GM21515 (cell line): ENCODE data around the gene TCP11L2.
A peak's percentile ranks its signal among the peaks of the same experiment; 100 is the strongest.
"Not testable (repeated sequence)": the region's sequence is repeated elsewhere in the genome, so short reads cannot be mapped to it uniquely, and the experiment has no call there.

Experiments
- ATAC-seq: cut with Tn5 transposase; IDR thresholded peaks from one replicate; pipeline ENCODE4 v1.9.1; 2021; ENCODE audit not compliant: unreplicated experiment

Gene TCP11L2

GRCh38 chr12:106282457-106283097 lies 20.0 kb upstream of the TCP11L2 start:
- ATAC-seq, result peak; percentile 74

- ATAC-seq, result no peak
These were observed 18.0 kb upstream of the TCP11L2 start for GRCh38 chr12:106284358-106285105.

DNA sequence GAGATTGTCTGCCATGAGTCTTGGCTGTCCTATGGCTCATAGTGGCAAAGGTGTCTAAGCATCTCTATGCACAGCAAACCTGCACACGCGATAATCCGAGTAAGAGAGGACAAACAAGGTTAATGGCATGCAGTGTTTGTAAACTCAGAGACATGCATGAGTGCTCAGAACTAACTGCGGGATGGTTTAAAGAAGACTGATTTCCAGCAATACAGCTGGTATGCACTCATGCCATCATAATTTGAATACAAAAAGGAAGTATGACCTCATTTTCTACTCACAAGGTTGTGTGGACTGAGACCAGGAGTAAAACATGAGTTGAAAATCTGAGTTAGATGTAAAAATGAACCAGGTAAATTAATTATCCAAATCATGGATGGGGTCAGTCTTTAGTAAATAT lies 16.6 kb upstream of the TCP11L2 start:
- no peak for ATAC-seq

GRCh38 chr12:106286576-106287162 lies 15.9 kb upstream of the TCP11L2 start:
- ATAC-seq, result not testable (repeated sequence)

DNA sequence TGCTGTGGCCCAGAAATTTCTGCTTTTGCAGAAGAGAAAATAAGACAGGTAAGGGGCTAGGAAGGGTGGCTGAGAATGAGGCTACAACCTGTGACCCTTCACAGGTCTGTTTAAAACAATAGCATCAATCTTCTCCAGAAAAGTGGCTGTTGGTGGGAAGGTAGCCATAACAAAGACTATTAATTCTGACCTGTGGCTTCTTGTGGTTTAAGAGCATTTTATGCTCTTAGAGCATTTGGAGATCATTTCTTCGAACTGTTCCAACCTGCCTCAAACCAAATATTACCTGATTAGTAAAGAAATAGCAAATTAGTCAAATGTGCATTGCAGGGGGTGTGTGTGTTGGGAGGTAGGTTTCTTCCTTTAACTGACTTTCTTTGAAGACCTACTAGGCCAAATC lies 15.2 kb upstream of the TCP11L2 start:
- no peak for ATAC-seq

DNA sequence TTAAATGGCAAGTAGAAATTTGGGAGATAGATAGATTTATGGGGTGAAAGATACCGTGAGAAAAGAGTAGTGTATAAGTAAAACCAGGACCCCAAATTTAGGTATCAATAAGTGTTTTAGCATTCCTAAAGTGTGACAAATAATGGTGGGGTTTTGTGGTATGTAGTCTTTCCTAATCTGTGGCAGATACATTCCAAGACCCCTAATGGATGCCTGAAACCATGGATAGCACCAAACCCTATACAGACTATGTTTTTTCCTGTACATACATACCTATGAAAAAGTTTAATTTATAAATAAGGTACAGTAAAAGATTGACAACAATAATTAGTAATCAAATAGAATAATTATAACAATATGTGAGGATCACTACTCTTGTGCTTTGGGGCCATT lies 14.4 kb upstream of the TCP11L2 start:
- no peak for ATAC-seq

- ATAC-seq, result no peak
These were observed 13.9 kb upstream of the TCP11L2 start for GRCh38 chr12:106288494-106289195.

DNA sequence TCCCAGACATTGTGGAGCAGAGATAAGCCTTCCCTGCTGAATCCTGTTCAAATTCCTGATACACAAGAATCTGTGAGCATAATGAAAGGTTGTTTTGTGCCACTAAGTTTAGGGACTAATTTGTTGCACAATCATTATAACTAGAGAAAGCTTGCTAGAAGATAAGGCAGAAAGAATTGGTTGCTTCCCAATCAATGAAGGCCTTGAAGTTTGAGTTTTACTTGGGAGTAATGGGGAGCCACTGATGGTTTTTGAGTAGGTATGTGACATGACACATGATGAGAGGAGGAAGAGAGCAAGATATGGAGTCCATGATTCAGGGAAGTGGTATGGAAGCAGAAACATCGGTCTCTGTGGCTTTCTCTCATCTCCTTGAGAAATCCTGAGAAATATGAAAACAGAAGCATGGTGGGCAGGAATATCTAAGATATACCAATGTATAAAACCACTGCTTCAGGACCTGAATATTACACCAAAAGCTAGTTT lies 13.3 kb upstream of the TCP11L2 start:
- ATAC-seq, result no peak

- ATAC-seq, result no peak
These were observed 11.9 kb upstream of the TCP11L2 start for GRCh38 chr12:106290666-106291065.

DNA sequence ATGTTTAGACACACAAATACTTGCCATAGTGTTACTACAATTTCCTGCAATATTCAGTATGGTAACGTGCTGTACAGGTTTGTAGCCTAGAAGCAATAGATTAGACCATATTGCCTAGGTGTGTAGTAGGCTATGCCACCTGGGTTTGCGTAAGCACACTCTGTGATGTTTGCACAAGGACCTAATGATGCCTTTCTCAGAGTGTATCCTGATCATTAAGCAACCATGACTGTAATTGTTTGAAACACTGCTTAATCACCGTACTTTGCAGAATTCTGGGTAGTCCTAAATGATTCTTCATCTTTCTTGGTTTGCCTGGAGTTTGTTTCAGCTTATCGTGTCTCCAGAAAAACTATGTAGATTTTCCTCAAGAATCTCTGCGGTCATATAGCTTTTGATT lies 11.2 kb upstream of the TCP11L2 start:
- no peak for ATAC-seq

- ATAC-seq, result no peak
These were observed 10.2 kb upstream of the TCP11L2 start for GRCh38 chr12:106292339-106292738.

DNA sequence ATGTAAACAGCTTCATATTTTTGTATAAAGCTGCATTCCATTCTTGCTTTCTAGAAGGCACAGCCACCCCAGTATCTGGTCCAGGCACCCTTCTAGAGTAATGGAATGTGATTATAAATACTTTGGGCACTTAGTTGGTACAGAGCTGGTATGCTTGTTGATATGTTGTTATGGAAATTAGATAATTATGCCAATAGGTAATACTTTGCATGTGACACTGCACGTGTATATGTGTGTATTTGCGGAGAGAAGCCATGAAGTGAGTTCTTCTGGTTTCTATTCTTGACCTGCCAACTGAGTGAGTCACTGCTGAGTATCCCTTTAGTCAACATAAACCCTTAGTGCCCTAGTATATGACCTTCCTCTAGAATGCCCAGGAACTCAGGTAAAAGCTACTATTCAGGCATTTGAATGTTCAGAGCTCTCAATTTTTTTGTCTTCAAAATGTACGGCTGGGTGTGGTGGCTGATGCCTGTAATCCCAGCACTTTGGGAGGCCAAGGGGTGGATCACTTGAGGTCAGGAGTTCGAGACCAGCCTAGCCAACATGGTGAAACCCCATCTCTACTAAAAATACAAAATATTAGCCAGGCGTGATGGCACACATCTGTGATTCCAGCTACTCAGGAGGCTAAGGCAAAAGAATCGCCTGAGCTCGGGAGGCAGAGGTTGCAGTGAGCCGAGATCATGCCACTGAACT lies 6.2 kb upstream of the TCP11L2 start:
- ATAC-seq, result no peak

- ATAC-seq, result no peak
These were observed 5.5 kb upstream of the TCP11L2 start for GRCh38 chr12:106297075-106297474.

DNA sequence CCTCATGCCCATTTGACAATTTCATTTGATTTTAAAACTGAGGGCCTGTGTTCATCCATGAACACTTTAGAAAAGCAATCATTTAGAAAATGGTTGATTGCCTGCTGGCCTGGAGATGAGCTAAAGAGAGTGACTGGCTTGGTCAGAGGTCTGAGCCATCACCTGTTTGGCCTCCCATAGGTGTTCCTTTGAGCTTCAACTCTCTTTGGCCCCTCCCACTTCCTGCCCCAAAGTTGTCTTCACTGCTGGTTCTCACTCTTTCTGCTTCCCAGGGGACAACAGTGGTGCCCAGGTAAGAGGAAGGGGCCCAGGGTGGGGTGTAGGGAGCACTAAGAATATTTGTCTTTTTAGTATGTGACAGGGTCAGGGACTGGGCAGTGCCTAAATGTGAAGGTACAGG lies 4.9 kb upstream of the TCP11L2 start:
- no peak for ATAC-seq

DNA sequence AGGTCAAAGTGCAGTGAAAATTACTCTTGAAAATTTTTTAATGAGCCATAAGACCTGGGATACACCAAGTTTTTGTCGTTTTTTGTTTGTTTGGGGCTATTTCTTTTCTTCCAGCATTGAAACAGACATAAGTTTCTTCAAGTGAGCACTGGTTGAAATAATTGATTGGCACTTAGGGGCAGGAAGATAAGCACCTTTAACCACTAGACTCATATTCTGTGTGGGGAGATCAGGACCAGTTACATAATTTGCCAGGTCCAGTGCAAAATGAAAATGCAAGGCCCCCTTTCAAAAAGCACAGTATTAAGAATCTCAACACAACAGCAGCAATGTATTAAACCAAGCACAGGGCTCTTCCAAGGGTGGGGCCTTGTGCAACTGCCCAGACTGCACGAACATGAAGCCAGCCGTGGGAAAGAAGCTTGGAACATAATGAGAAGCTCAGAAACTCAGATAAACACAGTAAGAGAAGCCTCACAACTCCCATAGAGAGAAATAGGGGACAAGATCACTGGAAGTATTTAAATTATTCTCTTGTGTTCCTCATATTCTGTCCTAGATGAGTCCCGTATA lies 3.2 kb upstream of the TCP11L2 start:
- no peak for ATAC-seq

DNA sequence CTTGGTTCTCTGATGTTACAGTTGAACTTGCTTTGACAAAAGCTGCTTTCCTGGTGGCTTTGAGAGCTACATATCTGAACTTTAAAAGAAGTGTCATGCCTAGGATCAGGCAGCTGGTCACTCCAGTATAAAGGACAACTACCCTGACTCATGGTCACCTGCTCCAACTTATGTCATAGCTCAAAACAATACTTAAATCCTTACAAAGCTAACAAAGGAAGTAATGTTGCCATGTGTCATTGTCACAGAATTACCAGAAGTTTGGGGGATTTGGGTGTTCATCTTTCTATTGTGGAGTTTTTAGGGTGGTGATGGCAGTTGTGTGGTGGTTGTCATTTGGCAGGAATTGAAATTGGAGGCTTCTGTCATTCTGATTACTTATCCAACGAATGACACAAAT lies 1.8 kb upstream of the TCP11L2 start:
- no peak for ATAC-seq

- no peak for ATAC-seq
These were observed 1.3 kb upstream of the TCP11L2 start for GRCh38 chr12:106301241-106301610.

DNA sequence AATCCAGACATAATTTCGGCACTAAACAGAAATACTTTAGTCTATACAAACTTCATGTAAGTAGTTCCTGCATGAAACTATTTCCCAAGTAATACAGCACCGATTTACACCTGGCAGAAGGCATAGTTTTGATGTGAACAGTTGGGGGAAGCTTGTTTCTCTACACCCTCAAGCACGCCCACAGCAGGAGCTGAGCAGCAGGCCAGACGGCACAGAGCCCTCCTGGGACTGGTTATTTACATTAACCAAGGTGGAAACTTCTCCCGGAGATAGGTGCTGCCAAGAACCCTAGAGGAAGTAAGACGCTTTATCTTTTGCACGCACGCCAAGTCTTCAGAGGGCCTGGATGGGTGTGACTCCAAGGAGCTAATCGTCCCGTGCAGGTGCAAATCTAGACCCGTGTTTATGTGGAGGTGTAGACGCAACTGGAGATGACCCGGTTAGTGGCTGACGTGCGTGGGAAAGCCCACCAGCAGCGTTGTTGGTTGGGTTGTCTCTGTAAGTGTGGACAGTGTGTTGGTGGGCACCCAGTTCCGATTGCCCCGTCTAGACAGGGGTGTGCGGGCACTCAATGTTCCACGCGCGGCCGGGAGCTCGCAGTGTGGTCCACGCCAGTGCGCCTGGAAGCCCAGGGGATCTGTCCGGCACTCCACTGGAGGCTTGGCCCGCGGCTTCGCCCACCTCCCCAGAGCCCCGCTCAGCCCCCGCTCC lies 767 bp upstream of the TCP11L2 start:
- peak; percentile 65 for ATAC-seq

GRCh38 chr12:106303202-106303820 lies 778 bp downstream of the TCP11L2 start:
- ATAC-seq, result peak; percentile 33

GRCh38 chr12:106304001-106304421 lies 1.5 kb downstream of the TCP11L2 start:
- ATAC-seq, result no peak
